Endothelial cell of umbilical vein (primary cell): ENCODE data around the gene RIT2. TPM values are rescaled to one million over a fixed set of nuclear protein-coding genes. Genes with fewer than 3 reads are reported as not detected.
"Not testable (repeated sequence)": the region's sequence is repeated elsewhere in the genome, so short reads cannot be mapped to it uniquely, and the experiment has no call there.

ENCODE experiments used
- BruUV-seq: library from RNA; stranded (reverse); fragments of 400-500 nt; replicated peaks from 2 replicates; lab custom pipeline; 2021; lab: Mats Ljungman, UMichigan
- CTCF ChIA-PET: fragments of 300-600, 350-600 bp; sonication (Branson Sonifier 250); formaldehyde crosslinking; loops from one replicate; lab custom pipeline; 2021; ENCODE audit warnings: antibody characterized with exemption, inconsistent platforms; lab: Charles Lee
- POLR2A ChIA-PET: fragments of 300-600, 350-600 bp; sonication (Branson Sonifier 250); formaldehyde crosslinking; loops from one replicate; lab custom pipeline; 2021; ENCODE audit warnings: antibody characterized with exemption, inconsistent platforms; lab: Charles Lee
- DNase-seq: peaks from one replicate; pipeline ENCODE4 v3.0.0-alpha.2; 2011; ENCODE audit warnings: low read depth, low spot score
- FAIRE-seq: peaks from 2 replicates; lab custom pipeline; 2011; peaks lifted over from hg19 to GRCh38; lab: Jason Lieb, UNC
- H2AFZ ChIP-seq: 2 replicates; pipeline ENCODE4 v1.6.0; 2012; ENCODE audit warnings: low read depth, low read length, control low read depth, inconsistent platforms
- H3K27ac ChIP-seq: 2 replicates; pipeline ENCODE4 v1.5.1; 2011; ENCODE audit warnings: low read depth, mild to moderate bottlenecking, control low read depth, low read length, moderate library complexity; ENCODE audit not compliant: insufficient read depth
- H3K27me3 ChIP-seq, 2 experiments: 2 replicates each; pipeline versions ENCODE4 v1.6.0 to v1.6.1; 2011; ENCODE audit warnings: low read length in 2 of 2, mixed read lengths in 1 of 2; ENCODE audit not compliant: control insufficient read depth in 2 of 2, insufficient read depth in 2 of 2
- H3K36me3 ChIP-seq, 2 experiments: 2 replicates in 1 of 2; 3 replicates in 1 of 2; pipeline ENCODE4 v1.5.1; 2011; ENCODE audit warnings: low read length in 2 of 2, mild to moderate bottlenecking in 1 of 2, moderate library complexity in 1 of 2; ENCODE audit not compliant: control insufficient read depth in 2 of 2, insufficient read depth in 2 of 2; ENCODE audit errors: extremely low read depth in 1 of 2
- H3K4me1 ChIP-seq: 3 replicates; pipeline ENCODE4 v1.5.1; 2011; ENCODE audit warnings: mild to moderate bottlenecking, low read length; ENCODE audit not compliant: control insufficient read depth, insufficient read depth; ENCODE audit errors: extremely low read depth
- H3K4me2 ChIP-seq: 2 replicates; pipeline ENCODE4 v1.6.1; 2011; ENCODE audit warnings: low read length, control low read depth, mixed read lengths; ENCODE audit not compliant: insufficient read depth
- H3K4me3 ChIP-seq, 3 experiments: fragments of 200-600 bp in 1 of 3; sonication (generic), shearing (Covaris generic) in 1 of 3; replicated peaks in 1 of 3; 2 replicates each; pipeline ENCODE4 v1.5.1; 2011 to 2016; ENCODE audit warnings: control low read depth in 3 of 3, low read length in 3 of 3, mild to moderate bottlenecking in 2 of 3, inconsistent platforms in 1 of 3, low read depth in 1 of 3, moderate library complexity in 1 of 3; ENCODE audit not compliant: insufficient read depth in 1 of 3
- H3K79me2 ChIP-seq: 2 replicates; pipeline ENCODE4 v1.6.0; 2012; ENCODE audit warnings: low read length, inconsistent platforms; ENCODE audit not compliant: control insufficient read depth, insufficient read depth
- H3K9ac ChIP-seq: replicated peaks from 2 replicates; pipeline ENCODE3; 2011; ENCODE audit warnings: low read length, control low read depth; ENCODE audit not compliant: insufficient read depth; ENCODE audit errors: extremely low read depth
- H3K9me1 ChIP-seq: replicated peaks from 3 replicates; pipeline ENCODE4 v1.6.0; 2011; ENCODE audit warnings: mild to moderate bottlenecking, low read length; ENCODE audit not compliant: control insufficient read depth, insufficient read depth; ENCODE audit errors: extremely low read depth
- H3K9me3 ChIP-seq: replicated peaks from 2 replicates; pipeline ENCODE4 v1.5.1; 2012; ENCODE audit warnings: low read length, inconsistent platforms; ENCODE audit not compliant: control insufficient read depth, insufficient read depth
- H4K20me1 ChIP-seq: replicated peaks from 2 replicates; pipeline ENCODE3; 2011; ENCODE audit warnings: mild to moderate bottlenecking, low read length; ENCODE audit not compliant: control insufficient read depth, insufficient read depth; ENCODE audit errors: extremely low read depth
- EZH2 ChIP-seq: IDR thresholded peaks from 2 replicates; pipeline ENCODE4 v1.6.1; 2012; ENCODE audit warnings: borderline replicate concordance, low read depth, mild to moderate bottlenecking, moderate library complexity, low read length, inconsistent platforms; ENCODE audit not compliant: severe bottlenecking
- FOS ChIP-seq: IDR thresholded peaks from 2 replicates; pipeline ENCODE4 v1.6.1; 2011; ENCODE audit warnings: mild to moderate bottlenecking, low read length, moderate library complexity, borderline replicate concordance; ENCODE audit not compliant: insufficient read depth
- GATA2 ChIP-seq: IDR thresholded peaks from 2 replicates; pipeline ENCODE4 v1.7.0; 2011; ENCODE audit warnings: low read depth, mild to moderate bottlenecking, moderate library complexity, mixed read lengths, low read length; ENCODE audit not compliant: insufficient read length, insufficient read depth
- JUN ChIP-seq: IDR thresholded peaks from 2 replicates; pipeline ENCODE4 v1.6.1; 2011; ENCODE audit warnings: borderline replicate concordance, low read depth; ENCODE audit not compliant: insufficient read length, insufficient read depth
- MYC ChIP-seq: IDR thresholded peaks from one replicate; pipeline ENCODE4 v1.6.1; 2011; ENCODE audit warnings: mild to moderate bottlenecking, low read depth, low read length
- POLR2A ChIP-seq: IDR thresholded peaks from 2 replicates; pipeline ENCODE4 v1.6.1; 2012; ENCODE audit warnings: low read depth, mild to moderate bottlenecking, control low read depth, low read length
- POLR2AphosphoS5 ChIP-seq: IDR thresholded peaks from 2 replicates; pipeline ENCODE4 v1.6.1; 2012; ENCODE audit warnings: low read depth, mild to moderate bottlenecking, control low read depth, low read length, moderate library complexity; ENCODE audit not compliant: insufficient read depth
- dilution Hi-C: fragments of 300-500 bp; cut with MboI; formaldehyde crosslinking; loops from one replicate; pipeline ENCODE4 v1.15.0; 2019; ENCODE audit warnings: low sequenced_read_pairs; ENCODE audit not compliant: extremely low pct_ligation_motif_present
- intact Hi-C: fragments of 100-400 bp; cut with micrococcal nuclease; formaldehyde crosslinking; loops from one replicate; pipeline ENCODE4 v1.10.0; 2022
- polyA plus RNA-seq, 4 experiments: library from polyadenylated mRNA; depleted of rRNA in 3 of 4; stranded (reverse) in 3 of 4; unstranded in 1 of 4; fragments of >200 nt; gene quantifications; 2 replicates each; pipeline versions ENCODE4 v1.2.1 to v1.2.3, GENCODE V29; 2011 to 2012; ENCODE audit warnings: missing spikeins in 1 of 4
- total RNA-seq: library from RNA; stranded (reverse); gene quantifications from 2 replicates; pipeline ENCODE4 v1.2.3, GENCODE V29; 2021
- TF ChIP-seq, protein P1 (sequence below), 2 donors: IDR thresholded peaks; 1 replicate in 1 of 2; 2 replicates in 1 of 2; pipeline ENCODE4 v1.5.1; 2011; ENCODE audit warnings: low read length in 2 of 2, mild to moderate bottlenecking in 2 of 2, moderate library complexity in 2 of 2, control low read depth in 1 of 2, inconsistent platforms in 1 of 2, low read depth in 1 of 2; ENCODE audit not compliant: insufficient read depth in 1 of 2; ENCODE audit errors: extremely low read depth in 1 of 2
- TF ChIP-seq, protein P2 (sequence below): IDR thresholded peaks from 2 replicates; pipeline ENCODE4 v1.6.1; 2011; ENCODE audit not compliant: insufficient read depth, insufficient read length

The RIT2 gene
- total and polyA plus RNA-seq, 2 donors (not counting 3 experiments of a cell fraction or from before 2014, with no cell fraction given): not detected

DNA sequence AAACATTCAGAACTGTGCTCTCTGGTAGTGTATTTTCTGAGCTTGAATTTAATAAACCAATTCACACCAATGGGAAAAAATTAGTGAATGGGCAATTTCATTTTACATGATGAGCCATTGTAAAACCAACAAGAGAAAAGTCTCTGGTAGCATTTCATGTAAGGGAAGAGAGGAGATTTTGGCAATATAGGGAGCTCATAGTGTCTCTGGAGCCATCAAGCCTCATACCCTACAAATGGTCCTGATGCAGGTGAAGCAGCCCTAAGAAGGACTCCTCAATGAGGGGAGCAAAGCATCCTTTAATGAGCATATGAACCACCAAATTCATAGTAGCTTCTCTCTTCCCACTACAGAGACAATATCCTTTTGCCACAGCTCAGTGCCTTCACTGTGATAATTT is 373.0 kb downstream of the RIT2 start:
- POLR2A ChIA-PET: no interaction called here
- Histone ChIP-seq H3K9me3 (no peaks in the 10 kb centered on the region), H3K27ac (no peak overlapping the region), H3K79me2 (no peaks in the 10 kb centered on the region), H3K4me2 (no peak overlapping the region), H2AFZ (no peak overlapping the region), H3K27me3 (no peaks in the 10 kb centered on the region), H3K4me1 (no peaks in the 10 kb centered on the region), H3K9me1 (no peaks in the 10 kb centered on the region), H4K20me1 (no peaks in the 10 kb centered on the region), H3K4me3 (no peak overlapping the region), H3K9ac (no peak overlapping the region), H3K36me3 (no peaks in the 10 kb centered on the region)
- DNase-seq (no peak), FAIRE-seq (no peak)
- CTCF ChIA-PET: interaction anchor here (2.2 kb wide), 1 partner anchor 146 kb away, joined by 10 read pairs; no protein-coding TSS in a partner anchor
- no peak for TF ChIP-seq FOS
- no peak for TF ChIP-seq POLR2A
- no peak for TF ChIP-seq GATA2
- TF ChIP-seq, protein P1, sequence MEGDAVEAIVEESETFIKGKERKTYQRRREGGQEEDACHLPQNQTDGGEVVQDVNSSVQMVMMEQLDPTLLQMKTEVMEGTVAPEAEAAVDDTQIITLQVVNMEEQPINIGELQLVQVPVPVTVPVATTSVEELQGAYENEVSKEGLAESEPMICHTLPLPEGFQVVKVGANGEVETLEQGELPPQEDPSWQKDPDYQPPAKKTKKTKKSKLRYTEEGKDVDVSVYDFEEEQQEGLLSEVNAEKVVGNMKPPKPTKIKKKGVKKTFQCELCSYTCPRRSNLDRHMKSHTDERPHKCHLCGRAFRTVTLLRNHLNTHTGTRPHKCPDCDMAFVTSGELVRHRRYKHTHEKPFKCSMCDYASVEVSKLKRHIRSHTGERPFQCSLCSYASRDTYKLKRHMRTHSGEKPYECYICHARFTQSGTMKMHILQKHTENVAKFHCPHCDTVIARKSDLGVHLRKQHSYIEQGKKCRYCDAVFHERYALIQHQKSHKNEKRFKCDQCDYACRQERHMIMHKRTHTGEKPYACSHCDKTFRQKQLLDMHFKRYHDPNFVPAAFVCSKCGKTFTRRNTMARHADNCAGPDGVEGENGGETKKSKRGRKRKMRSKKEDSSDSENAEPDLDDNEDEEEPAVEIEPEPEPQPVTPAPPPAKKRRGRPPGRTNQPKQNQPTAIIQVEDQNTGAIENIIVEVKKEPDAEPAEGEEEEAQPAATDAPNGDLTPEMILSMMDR (IDR thresholded peaks at IDR 0.05; ENCODE audit: extremely low read depth in 1 of 2, insufficient read depth in 1 of 2, low read depth in 1 of 2, low read length in 2 of 2): no peak
- no peak for TF ChIP-seq POLR2AphosphoS5
- no peak for TF ChIP-seq EZH2
- TF ChIP-seq, protein P2, sequence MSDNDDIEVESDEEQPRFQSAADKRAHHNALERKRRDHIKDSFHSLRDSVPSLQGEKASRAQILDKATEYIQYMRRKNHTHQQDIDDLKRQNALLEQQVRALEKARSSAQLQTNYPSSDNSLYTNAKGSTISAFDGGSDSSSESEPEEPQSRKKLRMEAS: no peak
- no peak for TF ChIP-seq JUN
- TF ChIP-seq MYC: no peak
- intact Hi-C loops (no loop called here), dilution Hi-C loops (no loop called here)
- BruUV-seq: no TSS peak

DNA sequence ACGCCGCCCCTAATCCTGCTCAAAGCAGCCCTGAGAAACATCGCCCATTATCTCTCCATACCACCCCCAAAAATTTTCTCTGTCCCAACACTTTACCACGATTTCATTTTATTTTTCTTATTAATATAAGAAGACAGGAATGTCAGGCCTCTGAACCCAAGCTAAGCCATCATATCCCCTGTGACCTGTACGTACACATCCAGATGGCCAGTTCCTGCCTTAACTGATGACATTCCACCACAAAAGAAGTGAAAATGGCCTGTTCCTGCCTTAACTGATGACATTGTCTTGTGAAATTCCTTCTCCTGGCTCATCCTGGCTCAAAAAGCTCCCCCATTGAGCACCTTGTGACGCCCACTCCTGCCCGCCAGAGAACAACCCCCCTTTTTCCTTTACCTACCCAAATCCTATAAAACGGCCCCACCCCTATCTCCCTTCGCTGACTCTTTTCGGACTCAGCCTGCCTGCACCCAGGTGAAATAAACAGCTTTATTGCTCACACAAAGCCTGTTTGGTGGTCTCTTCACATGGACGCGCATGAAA is 373.6 kb downstream of the RIT2 start:
- dilution Hi-C loops, H3K79me2 ChIP-seq, H3K36me3 ChIP-seq, H3K4me2 ChIP-seq, BruUV-seq, H3K27ac ChIP-seq, H2AFZ ChIP-seq, intact Hi-C loops, H3K9me1 ChIP-seq, POLR2A ChIA-PET, H3K9ac ChIP-seq, H3K4me1 ChIP-seq, H3K4me3 ChIP-seq, DNase-seq, H3K27me3 ChIP-seq, H4K20me1 ChIP-seq, FAIRE-seq, H3K9me3 ChIP-seq: not testable (repeated sequence)
- CTCF ChIA-PET: interaction anchor here (2.2 kb wide), 1 partner anchor 146 kb away, joined by 10 read pairs; no protein-coding TSS in a partner anchor

DNA sequence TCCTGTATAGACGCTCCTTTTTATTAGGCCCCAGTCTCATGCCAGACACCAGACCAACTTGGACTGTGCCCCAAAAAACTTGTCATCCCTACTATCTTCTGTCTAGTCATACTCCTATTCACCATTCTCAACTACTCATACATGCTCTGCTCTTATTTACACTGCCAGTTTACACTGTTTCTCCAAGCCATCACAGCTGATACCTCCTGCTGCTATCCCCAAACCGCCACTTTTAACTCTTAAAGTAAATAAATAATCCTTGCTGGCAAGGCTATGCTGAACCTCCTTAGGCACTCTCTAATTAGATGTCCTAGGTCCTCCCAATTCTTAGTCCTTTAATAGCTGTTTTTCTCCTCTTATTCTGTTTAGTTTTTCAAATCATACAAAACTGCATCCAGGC is 374.2 kb downstream of the RIT2 start:
- FAIRE-seq, H3K27me3 ChIP-seq, H3K9me1 ChIP-seq, H3K4me2 ChIP-seq, DNase-seq, POLR2A ChIA-PET, H2AFZ ChIP-seq, H3K27ac ChIP-seq, H3K4me3 ChIP-seq, H3K79me2 ChIP-seq, H3K9ac ChIP-seq, dilution Hi-C loops, intact Hi-C loops, H3K36me3 ChIP-seq, CTCF ChIA-PET, BruUV-seq, H4K20me1 ChIP-seq, H3K9me3 ChIP-seq, H3K4me1 ChIP-seq: not testable (repeated sequence)
